ENCODE data around the gene RPS26. TPM values are rescaled to one million over a fixed set of nuclear protein-coding genes. Genes with fewer than 3 reads are reported as not detected.

RPS26 gene
- total RNA-seq, 1 experiment from 2014 or later: 46.4 TPM

GRCh38 chr12:56078931-56079722 lies 37.4 kb downstream of the RPS26 start:
- TF ChIP-seq POLR2AphosphoS5 (IDR thresholded peaks at IDR 0.05; ENCODE audit: low read depth, low read length) (0 out of 2 replicates have a peak, but pooled peaks have one; percentile 44), TCF7L2 (IDR thresholded peaks at IDR 0.05; ENCODE audit: low read depth, low read length) (no peak), CTCF (IDR thresholded peaks at IDR 0.05) (peak; percentile 96), SIN3A (IDR thresholded peaks at IDR 0.05; ENCODE audit: borderline replicate concordance, insufficient read depth, low read depth, low read length) (peak; percentile 37; the same call in 1 of the 2 replicates)
- TF ChIP-seq, protein P1, sequence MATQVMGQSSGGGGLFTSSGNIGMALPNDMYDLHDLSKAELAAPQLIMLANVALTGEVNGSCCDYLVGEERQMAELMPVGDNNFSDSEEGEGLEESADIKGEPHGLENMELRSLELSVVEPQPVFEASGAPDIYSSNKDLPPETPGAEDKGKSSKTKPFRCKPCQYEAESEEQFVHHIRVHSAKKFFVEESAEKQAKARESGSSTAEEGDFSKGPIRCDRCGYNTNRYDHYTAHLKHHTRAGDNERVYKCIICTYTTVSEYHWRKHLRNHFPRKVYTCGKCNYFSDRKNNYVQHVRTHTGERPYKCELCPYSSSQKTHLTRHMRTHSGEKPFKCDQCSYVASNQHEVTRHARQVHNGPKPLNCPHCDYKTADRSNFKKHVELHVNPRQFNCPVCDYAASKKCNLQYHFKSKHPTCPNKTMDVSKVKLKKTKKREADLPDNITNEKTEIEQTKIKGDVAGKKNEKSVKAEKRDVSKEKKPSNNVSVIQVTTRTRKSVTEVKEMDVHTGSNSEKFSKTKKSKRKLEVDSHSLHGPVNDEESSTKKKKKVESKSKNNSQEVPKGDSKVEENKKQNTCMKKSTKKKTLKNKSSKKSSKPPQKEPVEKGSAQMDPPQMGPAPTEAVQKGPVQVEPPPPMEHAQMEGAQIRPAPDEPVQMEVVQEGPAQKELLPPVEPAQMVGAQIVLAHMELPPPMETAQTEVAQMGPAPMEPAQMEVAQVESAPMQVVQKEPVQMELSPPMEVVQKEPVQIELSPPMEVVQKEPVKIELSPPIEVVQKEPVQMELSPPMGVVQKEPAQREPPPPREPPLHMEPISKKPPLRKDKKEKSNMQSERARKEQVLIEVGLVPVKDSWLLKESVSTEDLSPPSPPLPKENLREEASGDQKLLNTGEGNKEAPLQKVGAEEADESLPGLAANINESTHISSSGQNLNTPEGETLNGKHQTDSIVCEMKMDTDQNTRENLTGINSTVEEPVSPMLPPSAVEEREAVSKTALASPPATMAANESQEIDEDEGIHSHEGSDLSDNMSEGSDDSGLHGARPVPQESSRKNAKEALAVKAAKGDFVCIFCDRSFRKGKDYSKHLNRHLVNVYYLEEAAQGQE (IDR thresholded peaks at IDR 0.05; ENCODE audit: insufficient read depth in 1 of 2, low read depth in 2 of 2, low read length in 1 of 2): no peak
- Histone ChIP-seq H3K4me1 (ENCODE audit: control insufficient read depth, insufficient read depth, low read length) (peaks cover 6% of the 10 kb centered on the region), H3K4me3 (ENCODE audit: low read depth in 2 of 2, low read length in 2 of 2) (peak overlapping the region; percentile 58 to 84), H3K36me3 (ENCODE audit: control insufficient read depth, insufficient read depth, low read length) (no peaks in the 10 kb centered on the region; the same call in 1 of the 2 replicates), H3K27ac (ENCODE audit: low read length) (peak overlapping the region; percentile 82), H3K9me3 (ENCODE audit: control insufficient read depth, insufficient read depth, low read depth, low read length) (no peaks in the 10 kb centered on the region), H3K27me3 (ENCODE audit: control insufficient read depth, insufficient read depth, low read length) (no peaks in the 10 kb centered on the region)
- ChIA-PET POLR2A (interaction anchor here (0.5 to 0.6 kb wide), 2 partner anchors 29 to 100 kb away, joined by 3 to 4 read pairs; no protein-coding TSS in a partner anchor), CTCF (no interaction called here)
- in situ Hi-C loops (cut with HindIII; ENCODE audit: low pct_unique_long_range_greater_than_20kb, low sequenced_read_pairs): no loop called here
- peak; percentile 95 for ATAC-seq
- BruUV-seq (replicated peaks): no TSS peak
- DNase-seq (ENCODE audit: low read depth, low spot score): peak; percentile 83
- intact Hi-C loops (cut with micrococcal nuclease; ENCODE audit: unreplicated experiment): no loop called here

GRCh38 chr12:56079723-56080555 lies 38.2 kb downstream of the RPS26 start, which contains the start of gene ERBB3:
ERBB3 (plus strand) TSS chr12:56080165; CDS start chr12:56080301, 136 bp downstream.
- H3K36me3 ChIP-seq (ENCODE audit: control insufficient read depth, insufficient read depth, low read length): no peaks in the 10 kb centered on the region; the same call in 1 of the 2 replicates
- ChIA-PET POLR2A (interaction anchor here (0.5 kb wide), 1 partner anchor 30 kb away, joined by 4 read pairs; no protein-coding TSS in a partner anchor), CTCF (no interaction called here)
- intact Hi-C loops (cut with micrococcal nuclease; ENCODE audit: unreplicated experiment) (no loop called here), in situ Hi-C loops (cut with HindIII; ENCODE audit: low pct_unique_long_range_greater_than_20kb, low sequenced_read_pairs) (no loop called here)
- no peak for TF ChIP-seq TCF7L2 (IDR thresholded peaks at IDR 0.05; ENCODE audit: low read depth, low read length)
- TF ChIP-seq CTCF (IDR thresholded peaks at IDR 0.05): no peak
- no peak for TF ChIP-seq POLR2AphosphoS5 (IDR thresholded peaks at IDR 0.05; ENCODE audit: low read depth, low read length)
- TF ChIP-seq, protein P1 (IDR thresholded peaks at IDR 0.05; ENCODE audit: insufficient read depth in 1 of 2, low read depth in 2 of 2, low read length in 1 of 2): no peak
- TF ChIP-seq SIN3A (IDR thresholded peaks at IDR 0.05; ENCODE audit: borderline replicate concordance, insufficient read depth, low read depth, low read length): no peak
- H3K4me1 ChIP-seq (ENCODE audit: control insufficient read depth, insufficient read depth, low read length): peaks cover 6% of the 10 kb centered on the region
- H3K4me3 ChIP-seq (ENCODE audit: low read depth in 2 of 2, low read length in 2 of 2): peak within 1 kb of the TSS; percentile 58 to 84
- DNase-seq (ENCODE audit: low read depth, low spot score): peak; percentile 36
- H3K27ac ChIP-seq (ENCODE audit: low read length): peak within 1 kb of the TSS; percentile 82
- H3K27me3 ChIP-seq (ENCODE audit: control insufficient read depth, insufficient read depth, low read length): no peaks in the 10 kb centered on the region
- ATAC-seq: peak; percentile 69
- H3K9me3 ChIP-seq (ENCODE audit: control insufficient read depth, insufficient read depth, low read depth, low read length): no peaks in the 10 kb centered on the region
- BruUV-seq (replicated peaks): no TSS peak
